DOHH2 (cell line): ENCODE measurements around the gene HJV.
A peak's percentile ranks its signal among the peaks of the same experiment; 100 is the strongest.
"Not testable (repeated sequence)": the region's sequence is repeated elsewhere in the genome, so short reads cannot be mapped to it uniquely, and the experiment has no call there.

Experiments
- H3F3A ChIP-seq: fragments of 200-600 bp; sonication (generic), shearing (Covaris generic); 2 replicates; pipeline ENCODE4 v1.6.0; 2016; ENCODE audit warnings: antibody characterized with exemption, mild to moderate bottlenecking; ENCODE audit not compliant: control insufficient read depth, insufficient read depth
- H3K27ac ChIP-seq: fragments of 200-600 bp; sonication (generic); 2 replicates; pipeline ENCODE4 v1.5.1; 2014; ENCODE audit warnings: low read depth, mild to moderate bottlenecking, low read length, moderate library complexity
- H3K27me3 ChIP-seq: fragments of 200-600 bp; sonication (generic); 2 replicates; pipeline ENCODE4 v1.6.1; 2014; ENCODE audit warnings: mild to moderate bottlenecking, low read length, mixed read lengths; ENCODE audit not compliant: control insufficient read depth
- H3K36me3 ChIP-seq: fragments of 200-600 bp; sonication (generic); 2 replicates; pipeline ENCODE4 v1.6.1; 2014; ENCODE audit warnings: mild to moderate bottlenecking, low read length, moderate library complexity, mixed read lengths; ENCODE audit not compliant: control insufficient read depth
- H3K4me1 ChIP-seq: fragments of 200-600 bp; sonication (generic); 2 replicates; pipeline ENCODE4 v1.6.1; 2014; ENCODE audit warnings: mild to moderate bottlenecking, low read length, mixed read lengths; ENCODE audit not compliant: control insufficient read depth
- H3K4me2 ChIP-seq: fragments of 200-600 bp; sonication (generic); 2 replicates; pipeline ENCODE4 v1.6.0; 2014; ENCODE audit warnings: mild to moderate bottlenecking, low read length, moderate library complexity
- H3K4me3 ChIP-seq: fragments of 200-600 bp; sonication (generic); 2 replicates; pipeline ENCODE4 v1.5.1; 2014; ENCODE audit warnings: mild to moderate bottlenecking, low read length, mixed read lengths
- H3K79me2 ChIP-seq: fragments of 200-600 bp; sonication (generic); 2 replicates; pipeline ENCODE4 v1.6.1; 2014; ENCODE audit warnings: mild to moderate bottlenecking, low read length, mixed read lengths; ENCODE audit not compliant: control insufficient read depth
- H3K9me2 ChIP-seq: fragments of 200-600 bp; sonication (generic); replicated peaks from 2 replicates; pipeline ENCODE4 v1.6.1; 2014; ENCODE audit warnings: mild to moderate bottlenecking, low read length, mixed read lengths; ENCODE audit not compliant: control insufficient read depth
- H3K9me3 ChIP-seq: fragments of 200-600 bp; sonication (generic); 2 replicates; pipeline ENCODE4 v1.6.1; 2014; ENCODE audit warnings: antibody characterized with exemption, low read length, mixed read lengths; ENCODE audit not compliant: control insufficient read depth, insufficient read depth
- H4K20me1 ChIP-seq: fragments of 200-600 bp; sonication (generic); 2 replicates; pipeline ENCODE4 v1.6.0; 2014; ENCODE audit warnings: low read depth, mild to moderate bottlenecking, antibody characterized with exemption, low read length, moderate library complexity; ENCODE audit not compliant: control insufficient read depth, insufficient read depth
- EZH2phosphoT487 ChIP-seq: fragments of 200-600 bp; sonication (generic); IDR thresholded peaks from 2 replicates; pipeline ENCODE4 v1.6.1; 2017; ENCODE audit warnings: borderline replicate concordance, mild to moderate bottlenecking, antibody characterized with exemption, low read length, moderate library complexity, mixed read lengths
- TF ChIP-seq, protein P1 (sequence below): fragments of 200-600 bp; sonication (generic); IDR thresholded peaks from one replicate; pipeline ENCODE4 v1.5.1; 2014; ENCODE audit warnings: antibody characterized with exemption, mild to moderate bottlenecking, low read depth, low read length; ENCODE audit not compliant: poor library complexity, severe bottlenecking

Gene HJV, protein sequence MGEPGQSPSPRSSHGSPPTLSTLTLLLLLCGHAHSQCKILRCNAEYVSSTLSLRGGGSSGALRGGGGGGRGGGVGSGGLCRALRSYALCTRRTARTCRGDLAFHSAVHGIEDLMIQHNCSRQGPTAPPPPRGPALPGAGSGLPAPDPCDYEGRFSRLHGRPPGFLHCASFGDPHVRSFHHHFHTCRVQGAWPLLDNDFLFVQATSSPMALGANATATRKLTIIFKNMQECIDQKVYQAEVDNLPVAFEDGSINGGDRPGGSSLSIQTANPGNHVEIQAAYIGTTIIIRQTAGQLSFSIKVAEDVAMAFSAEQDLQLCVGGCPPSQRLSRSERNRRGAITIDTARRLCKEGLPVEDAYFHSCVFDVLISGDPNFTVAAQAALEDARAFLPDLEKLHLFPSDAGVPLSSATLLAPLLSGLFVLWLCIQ

DNA sequence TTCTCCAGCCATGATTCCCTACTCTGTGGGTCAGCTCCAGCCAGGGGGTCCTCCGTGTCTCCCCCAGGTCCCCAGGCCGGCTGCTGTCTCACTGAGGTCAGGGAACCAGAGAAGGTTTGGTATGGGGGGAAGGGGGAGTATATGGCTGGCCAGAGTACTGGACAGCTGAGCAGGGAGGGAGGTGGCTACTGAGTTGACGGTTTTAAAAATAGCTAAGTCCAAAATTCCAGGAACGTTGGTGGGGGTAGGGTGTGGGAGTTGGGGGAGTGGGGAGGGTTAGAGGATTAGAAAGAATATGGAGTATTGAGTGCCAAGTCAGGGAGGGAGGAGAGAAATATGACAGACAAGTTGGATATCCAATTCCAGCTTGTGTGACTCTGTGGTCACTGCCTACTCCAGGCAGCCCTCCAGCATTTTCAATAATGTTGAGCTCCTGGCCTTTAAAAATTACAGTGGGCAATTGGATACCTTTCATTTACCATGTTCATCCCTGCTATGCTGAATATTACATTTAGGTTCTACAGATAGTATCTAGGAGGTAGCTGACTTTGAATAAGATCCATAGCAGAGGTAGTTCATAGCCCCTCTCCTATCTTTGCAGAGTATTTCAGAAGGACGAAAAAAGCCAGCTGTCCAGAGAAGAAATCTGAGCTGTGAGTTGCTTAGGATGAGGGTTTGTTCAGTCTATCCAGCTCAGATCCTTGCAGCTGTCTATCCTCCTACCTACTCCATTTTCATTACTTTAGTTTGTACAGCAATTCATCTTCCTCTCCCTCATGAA is at the start of gene HJV:
HJV (minus strand) TSS at position 114 of the 781 bp plus-strand sequence. CDS start 1,504 bp downstream, outside the sequence.
- Histone ChIP-seq H3K79me2 (no peaks in the 10 kb centered on the region), H3K36me3 (no peaks in the 10 kb centered on the region), H4K20me1 (no peaks in the 10 kb centered on the region), H3K4me3 (no peak within 1 kb of the TSS), H3F3A (no peaks in the 10 kb centered on the region), H3K27ac (no peak within 1 kb of the TSS), H3K27me3 (peaks cover 63% of the 10 kb centered on the region), H3K4me1 (no peaks in the 10 kb centered on the region), H3K9me3 (no peaks in the 10 kb centered on the region), H3K4me2 (no peak within 1 kb of the TSS), H3K9me2 (no peaks in the 10 kb centered on the region)
- TF ChIP-seq, protein P1, sequence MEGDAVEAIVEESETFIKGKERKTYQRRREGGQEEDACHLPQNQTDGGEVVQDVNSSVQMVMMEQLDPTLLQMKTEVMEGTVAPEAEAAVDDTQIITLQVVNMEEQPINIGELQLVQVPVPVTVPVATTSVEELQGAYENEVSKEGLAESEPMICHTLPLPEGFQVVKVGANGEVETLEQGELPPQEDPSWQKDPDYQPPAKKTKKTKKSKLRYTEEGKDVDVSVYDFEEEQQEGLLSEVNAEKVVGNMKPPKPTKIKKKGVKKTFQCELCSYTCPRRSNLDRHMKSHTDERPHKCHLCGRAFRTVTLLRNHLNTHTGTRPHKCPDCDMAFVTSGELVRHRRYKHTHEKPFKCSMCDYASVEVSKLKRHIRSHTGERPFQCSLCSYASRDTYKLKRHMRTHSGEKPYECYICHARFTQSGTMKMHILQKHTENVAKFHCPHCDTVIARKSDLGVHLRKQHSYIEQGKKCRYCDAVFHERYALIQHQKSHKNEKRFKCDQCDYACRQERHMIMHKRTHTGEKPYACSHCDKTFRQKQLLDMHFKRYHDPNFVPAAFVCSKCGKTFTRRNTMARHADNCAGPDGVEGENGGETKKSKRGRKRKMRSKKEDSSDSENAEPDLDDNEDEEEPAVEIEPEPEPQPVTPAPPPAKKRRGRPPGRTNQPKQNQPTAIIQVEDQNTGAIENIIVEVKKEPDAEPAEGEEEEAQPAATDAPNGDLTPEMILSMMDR = no peak
- TF ChIP-seq EZH2phosphoT487 = no peak

DNA sequence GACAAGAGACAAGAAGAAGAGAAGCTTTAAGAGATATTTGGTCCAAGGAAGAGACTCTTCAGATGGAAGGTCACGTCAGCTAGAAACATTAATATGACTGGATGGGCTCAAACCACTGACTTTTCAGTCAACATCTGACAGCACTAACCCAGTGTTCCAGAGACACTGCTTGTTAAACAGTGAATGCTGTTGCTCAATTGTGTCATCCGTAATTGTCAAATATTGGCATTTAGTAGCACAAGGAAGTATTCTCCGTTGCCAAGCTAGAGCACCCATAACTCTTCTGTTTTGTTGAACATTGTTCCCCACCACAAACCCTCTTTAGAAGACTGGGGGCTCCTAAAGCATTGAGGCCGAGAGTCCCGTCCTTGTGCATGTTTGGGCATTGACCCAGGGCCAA is 37.6 kb upstream of the HJV start:
- not testable (repeated sequence) for H3K79me2 ChIP-seq, H4K20me1 ChIP-seq, H3K4me1 ChIP-seq, H3K4me2 ChIP-seq, H3K9me3 ChIP-seq, H3K27ac ChIP-seq, H3K4me3 ChIP-seq, H3K36me3 ChIP-seq, H3F3A ChIP-seq, H3K9me2 ChIP-seq, H3K27me3 ChIP-seq

DNA sequence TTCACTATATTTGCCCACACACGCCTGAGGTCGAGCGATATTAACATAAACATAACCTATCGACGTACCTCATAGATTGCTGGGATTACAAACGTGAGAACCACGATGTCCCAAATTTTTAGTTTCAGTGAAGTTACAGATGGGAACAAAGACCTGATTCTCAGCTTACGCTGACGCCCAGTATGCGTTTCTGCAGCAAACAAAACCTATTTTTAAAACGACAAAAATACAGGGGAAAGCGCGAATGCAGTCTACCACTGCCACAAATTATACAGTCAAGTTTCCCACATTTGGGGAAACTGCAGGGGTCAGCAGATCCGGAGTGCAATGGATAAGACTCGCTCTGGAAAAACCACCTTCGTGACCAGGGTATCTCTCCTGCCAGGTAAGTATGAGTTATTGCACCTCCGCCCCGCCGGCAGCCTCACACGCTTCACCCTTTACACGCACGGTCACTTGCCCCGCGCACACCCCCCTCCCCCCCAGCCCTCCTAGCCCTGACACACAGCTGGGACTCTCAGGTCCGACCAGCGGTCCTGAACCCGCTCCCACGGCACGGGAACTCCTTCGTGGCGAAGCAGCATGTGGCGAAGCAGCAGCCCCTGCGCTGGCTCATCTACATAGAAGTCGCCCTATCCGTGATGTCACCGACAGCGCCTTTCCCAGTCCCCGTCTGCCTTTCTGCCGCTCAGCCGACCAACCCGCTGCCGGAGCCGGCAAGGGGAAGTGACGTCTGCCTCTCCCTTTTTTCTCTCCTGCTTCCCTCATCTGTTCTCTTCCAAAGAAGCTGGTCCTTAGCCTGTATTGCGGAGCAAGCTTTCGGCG is 30.5 kb upstream of the HJV start:
- Histone ChIP-seq H3K4me2 (peak overlapping the region; percentile 84), H3K27ac (peak overlapping the region; percentile 61), H3F3A (peaks cover 10% of the 10 kb centered on the region), H3K4me3 (peak overlapping the region; percentile 65)
- not testable (repeated sequence) for H3K79me2 ChIP-seq, H4K20me1 ChIP-seq, H3K27me3 ChIP-seq, H3K4me1 ChIP-seq, H3K9me3 ChIP-seq, H3K9me2 ChIP-seq, H3K36me3 ChIP-seq

DNA sequence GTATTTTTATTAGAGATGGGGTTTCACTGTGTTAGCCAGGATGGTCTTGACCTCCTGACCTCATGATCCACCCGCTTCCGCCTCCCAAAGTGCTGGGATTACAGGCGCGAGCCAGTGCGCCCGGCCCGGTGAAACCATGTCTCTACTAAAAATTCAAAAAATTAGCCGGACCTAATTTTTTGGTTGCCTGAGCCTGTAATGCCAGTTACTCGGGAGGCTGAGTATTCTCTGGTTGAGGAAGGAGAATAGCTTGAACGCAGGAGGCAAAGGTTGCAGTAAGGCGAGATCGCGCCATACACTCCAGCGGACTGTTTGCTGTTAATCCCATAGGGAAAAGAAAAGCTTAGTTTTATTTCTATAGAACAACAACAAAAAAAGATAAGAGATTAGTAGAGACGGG is 29.9 kb upstream of the HJV start:
- peaks cover 7% of the 10 kb centered on the region for H3K4me1 ChIP-seq
- no peaks in the 10 kb centered on the region for H3K9me3 ChIP-seq
- no peaks in the 10 kb centered on the region for H3K79me2 ChIP-seq
- no peaks in the 10 kb centered on the region for H3K9me2 ChIP-seq
- H3K4me2 ChIP-seq = peak overlapping the region; percentile 84
- no peaks in the 10 kb centered on the region for H3K36me3 ChIP-seq
- no peaks in the 10 kb centered on the region for H4K20me1 ChIP-seq
- peak overlapping the region; percentile 65 for H3K4me3 ChIP-seq
- H3K27ac ChIP-seq = peak overlapping the region; percentile 61
- H3K27me3 ChIP-seq = no peaks in the 10 kb centered on the region
- H3F3A ChIP-seq = peaks cover 10% of the 10 kb centered on the region
- TF ChIP-seq, protein P1 = no peak
- no peak for TF ChIP-seq EZH2phosphoT487

DNA sequence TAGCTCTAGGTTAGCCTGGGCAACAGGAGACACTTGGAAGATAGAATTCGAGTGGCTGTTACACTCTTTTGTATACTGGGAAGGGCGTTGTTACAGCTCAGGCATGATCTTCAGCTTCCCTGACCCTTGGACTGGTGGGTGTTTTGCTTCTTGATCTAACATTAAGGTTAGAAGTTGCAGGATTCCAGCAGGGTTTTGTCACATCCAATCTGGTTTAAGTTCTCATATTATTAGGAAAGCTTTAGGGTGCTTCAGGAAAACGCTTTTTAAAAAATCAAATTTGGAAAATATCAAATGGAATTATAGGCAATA is 29.1 kb upstream of the HJV start:
- H3K9me3 ChIP-seq, H3K79me2 ChIP-seq, H4K20me1 ChIP-seq, H3K4me3 ChIP-seq, H3K36me3 ChIP-seq, H3K4me1 ChIP-seq, H3K27ac ChIP-seq, H3K27me3 ChIP-seq, H3K9me2 ChIP-seq: not testable (repeated sequence)
- Histone ChIP-seq H3F3A (peaks cover 10% of the 10 kb centered on the region), H3K4me2 (peak overlapping the region; percentile 19; the same call in 1 of the 2 replicates)
